A204.1 (cell line): ENCODE data around the gene DHX29.

Source experiments
- FAIRE-seq: peaks from 2 replicates; lab custom pipeline; 2012; peaks lifted over from hg19 to GRCh38; lab: Jason Lieb, UNC

The DHX29 gene

DNA sequence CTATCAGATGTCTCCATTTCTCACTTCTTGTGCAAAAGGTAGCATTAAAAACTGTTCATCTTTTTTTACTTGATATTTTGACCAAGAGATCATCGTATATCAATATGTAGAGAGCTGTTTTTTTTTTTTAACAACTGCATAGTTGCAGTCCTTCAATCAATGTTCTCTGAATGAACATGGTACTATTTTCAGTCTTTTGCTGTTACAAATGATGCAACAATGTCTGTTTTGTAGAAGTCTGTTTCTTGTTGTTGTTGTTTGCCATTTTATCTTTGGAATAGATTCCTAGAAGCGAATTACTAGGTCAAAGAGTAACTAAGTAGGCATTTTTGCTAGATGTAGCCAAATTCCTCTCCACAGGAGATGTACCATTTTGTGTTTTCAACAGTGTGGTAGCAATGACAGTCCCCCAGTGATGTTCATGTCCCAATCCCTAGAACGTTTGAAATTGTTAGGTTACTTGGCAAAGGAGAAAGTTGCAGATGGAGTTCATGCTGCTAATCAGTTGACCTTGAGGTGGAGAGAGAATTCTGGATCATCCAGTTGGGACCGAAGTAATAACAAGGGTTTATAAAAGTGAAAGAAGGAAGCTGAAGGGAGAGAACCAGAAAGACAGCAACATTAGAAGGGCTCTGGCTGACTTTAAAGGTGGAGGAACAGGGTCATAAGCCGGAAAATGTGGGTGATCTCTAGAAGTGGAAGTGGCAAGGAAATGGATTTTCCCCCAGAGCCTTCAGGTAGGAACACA, 6.5 kb upstream of the DHX29 start:
- no peak for FAIRE-seq

DNA sequence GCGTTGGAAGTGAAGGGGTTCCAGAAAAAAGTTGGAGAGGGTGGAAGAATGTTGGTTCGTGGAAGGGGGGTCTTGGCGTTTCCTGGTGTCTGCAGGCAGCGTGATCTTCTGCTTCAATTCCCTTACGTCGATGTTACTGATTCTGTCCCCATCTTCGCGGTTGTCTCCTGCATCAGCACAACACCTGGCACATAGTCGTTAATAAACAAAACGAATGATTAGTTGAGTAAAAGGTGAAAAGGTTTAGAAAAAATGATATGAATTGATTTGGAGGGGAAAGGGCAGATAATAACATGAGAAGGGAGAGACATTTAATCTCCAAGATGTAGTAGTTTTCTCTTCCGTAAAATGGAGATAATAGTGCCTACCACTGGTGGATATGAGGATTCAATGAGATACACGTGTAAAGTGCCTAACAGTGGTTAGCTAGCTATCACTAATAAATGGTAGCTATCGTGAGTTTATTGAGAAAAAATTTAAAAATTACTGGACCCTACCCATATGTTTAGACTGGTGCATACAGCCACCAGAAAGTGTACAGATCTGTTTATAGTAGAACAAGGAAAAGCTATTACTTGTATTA, 851 bp upstream of the DHX29 start:
- no peak for FAIRE-seq

DNA sequence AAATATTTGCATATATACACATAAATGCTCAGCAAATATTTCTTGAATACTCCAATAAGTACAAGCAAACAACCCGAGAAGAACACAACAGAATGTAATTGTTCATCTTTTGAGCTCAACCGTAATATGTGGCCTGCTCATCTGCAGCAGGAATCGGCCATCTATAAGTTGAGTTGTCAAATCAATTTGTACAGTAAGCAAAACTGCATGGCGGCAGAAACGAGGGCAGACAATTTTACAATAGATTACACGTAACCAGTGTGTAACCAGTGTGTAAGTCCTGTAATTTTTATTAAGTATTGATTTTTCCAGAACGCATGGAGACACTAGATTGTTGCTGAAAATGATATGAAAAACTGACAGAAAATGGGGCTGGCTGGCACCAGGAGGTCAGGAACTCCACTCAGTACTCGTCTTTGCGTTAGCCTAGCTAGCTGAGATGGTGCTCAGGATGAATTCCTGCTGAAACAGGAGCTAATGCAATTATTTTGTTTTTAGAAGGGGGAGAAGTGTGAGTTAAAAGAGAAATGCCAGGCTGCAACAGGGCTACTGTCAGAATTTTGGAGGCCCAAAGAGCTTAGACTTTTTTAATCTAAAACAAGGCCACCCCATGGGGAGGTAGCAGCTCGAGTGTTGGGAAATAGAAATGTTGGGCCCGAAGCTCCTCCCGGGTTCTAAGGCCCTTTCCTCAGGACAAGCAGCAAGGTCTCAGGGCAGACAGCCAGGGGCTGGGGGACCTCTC, 682 bp downstream of the DHX29 start:
- FAIRE-seq = no peak

DNA sequence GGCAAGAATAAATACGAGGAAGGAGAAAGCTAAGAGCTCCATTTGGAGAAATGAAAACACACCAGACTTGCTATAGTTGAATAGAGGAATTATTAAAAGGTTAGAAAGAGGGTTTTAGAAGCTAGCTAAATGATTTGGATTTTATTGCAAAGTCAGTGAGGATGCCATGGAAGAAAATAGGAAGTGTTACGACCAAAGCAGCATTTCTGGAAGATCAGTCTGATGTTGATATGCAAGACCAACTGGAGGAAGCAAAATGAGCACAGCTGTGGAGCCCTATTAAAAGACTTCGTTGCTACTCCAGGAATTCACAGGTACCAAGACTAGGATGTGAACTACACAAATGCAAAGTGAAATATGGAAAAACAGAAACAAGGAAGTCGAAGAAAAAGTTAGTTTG, 2.1 kb downstream of the DHX29 start:
- FAIRE-seq = no peak

DNA sequence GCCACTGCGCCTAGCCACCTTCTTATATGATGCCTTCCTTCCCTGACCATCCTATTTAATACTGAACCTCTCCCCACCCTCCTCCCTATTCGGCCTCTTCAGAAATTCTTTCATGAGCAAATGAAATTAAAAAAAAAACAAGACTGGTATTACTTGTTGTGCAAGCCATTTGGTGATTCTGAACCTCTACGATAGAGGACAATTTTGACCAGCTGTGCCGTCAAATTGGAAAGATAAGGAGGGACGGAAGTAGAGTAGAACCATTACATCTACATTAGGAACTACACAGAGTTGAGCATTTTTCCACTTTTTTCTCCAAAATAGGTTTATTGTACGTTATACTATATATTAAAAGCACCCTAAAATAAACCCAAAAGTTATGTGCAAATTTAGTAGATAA, 2.9 kb downstream of the DHX29 start:
- no peak for FAIRE-seq

DNA sequence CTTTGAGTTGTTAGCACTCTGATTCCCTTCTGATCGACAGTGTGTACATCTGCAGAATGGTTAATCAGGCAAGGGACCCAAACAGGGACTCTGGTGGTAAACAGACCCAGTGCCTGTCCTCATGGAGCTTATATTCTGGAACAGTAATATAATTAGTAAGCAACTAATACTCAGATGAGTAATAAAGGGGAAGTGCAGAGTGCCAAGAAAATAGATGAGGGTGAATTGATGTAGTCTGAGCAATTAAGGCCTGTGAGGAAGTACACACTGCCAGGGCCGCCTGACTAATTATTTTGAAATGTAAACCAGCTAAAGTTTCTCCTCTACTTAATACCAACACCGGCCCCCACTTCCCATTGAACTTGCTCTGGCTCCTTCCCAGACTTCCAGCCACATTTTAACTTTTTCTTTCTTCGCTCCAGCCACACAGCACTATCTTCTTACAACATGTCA, 4.2 kb downstream of the DHX29 start:
- no peak for FAIRE-seq

DNA sequence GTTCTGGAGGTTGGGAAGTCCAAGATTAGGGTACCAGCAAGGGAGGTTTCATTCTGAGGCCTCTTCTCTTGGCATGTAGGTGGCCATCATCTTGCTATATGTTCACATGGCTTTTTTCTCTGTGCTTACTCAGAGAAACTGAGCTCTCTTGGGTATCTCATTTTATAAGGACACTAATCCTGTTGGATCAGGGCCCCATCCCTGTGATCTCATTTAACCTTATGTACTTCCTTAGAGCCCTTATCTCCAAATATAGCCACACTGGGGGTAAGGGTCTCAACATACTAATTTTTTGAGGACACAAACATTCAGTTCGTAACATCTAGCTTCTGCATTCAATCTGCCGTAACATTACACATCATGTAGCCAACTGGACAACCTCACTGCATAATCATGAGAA, 6.6 kb downstream of the DHX29 start:
- FAIRE-seq = no peak

DNA sequence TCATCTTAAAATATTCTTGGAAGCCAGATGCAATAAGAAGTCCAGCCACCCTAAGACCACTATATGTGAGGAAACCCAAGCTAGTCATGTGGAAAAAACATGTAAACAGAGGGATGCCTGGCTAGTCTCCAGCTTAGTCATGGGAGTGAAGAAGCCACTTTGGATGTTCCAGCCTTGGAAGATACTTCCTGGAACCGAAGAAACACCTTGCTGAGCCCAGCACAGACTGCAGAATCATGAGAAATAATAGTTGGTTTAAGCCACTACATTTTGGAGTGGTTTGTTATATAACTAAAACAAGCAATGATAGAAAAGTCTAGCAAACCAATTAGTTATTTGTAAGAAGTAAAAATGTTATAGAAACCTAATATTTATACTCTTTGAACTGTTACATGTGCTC, 12.6 kb downstream of the DHX29 start:
- FAIRE-seq = no peak

DNA sequence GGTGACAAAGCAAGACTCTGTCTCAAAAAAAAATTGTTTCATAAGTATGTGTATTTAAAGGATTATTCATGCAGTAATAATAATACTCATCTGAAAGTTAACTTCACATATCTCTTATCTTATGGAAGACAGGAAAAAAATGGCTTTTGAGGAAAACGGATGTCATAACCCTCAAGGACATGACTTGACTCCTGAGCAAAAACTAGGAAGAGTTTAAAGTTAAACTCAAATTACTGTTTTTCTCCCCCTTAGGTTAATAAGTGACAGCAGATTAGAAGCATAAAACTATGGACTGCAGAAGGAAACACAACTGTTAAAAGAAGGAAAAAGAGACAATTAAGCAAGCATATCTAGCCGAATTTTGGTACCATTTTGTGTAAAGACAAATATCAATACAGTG, 16.5 kb downstream of the DHX29 start:
- no peak for FAIRE-seq

DNA sequence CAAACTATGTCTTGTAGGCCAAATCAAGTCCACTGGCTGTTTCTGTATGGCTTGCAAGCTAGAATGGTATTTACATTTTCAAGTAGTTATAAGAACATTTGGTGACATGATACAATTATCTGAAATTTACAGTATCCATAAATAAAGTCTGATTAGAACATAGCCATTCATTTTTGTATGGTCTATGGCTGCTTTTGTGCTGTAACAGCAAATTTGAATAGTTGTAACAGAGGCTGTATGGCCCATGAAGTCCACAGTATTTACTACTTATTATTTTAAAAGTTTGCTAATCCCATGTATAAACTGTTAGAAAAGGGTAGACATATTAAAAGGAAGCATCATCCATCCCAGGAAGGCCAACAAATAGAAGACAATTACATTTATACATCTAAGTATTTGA, 17.7 kb downstream of the DHX29 start:
- no peak for FAIRE-seq

DNA sequence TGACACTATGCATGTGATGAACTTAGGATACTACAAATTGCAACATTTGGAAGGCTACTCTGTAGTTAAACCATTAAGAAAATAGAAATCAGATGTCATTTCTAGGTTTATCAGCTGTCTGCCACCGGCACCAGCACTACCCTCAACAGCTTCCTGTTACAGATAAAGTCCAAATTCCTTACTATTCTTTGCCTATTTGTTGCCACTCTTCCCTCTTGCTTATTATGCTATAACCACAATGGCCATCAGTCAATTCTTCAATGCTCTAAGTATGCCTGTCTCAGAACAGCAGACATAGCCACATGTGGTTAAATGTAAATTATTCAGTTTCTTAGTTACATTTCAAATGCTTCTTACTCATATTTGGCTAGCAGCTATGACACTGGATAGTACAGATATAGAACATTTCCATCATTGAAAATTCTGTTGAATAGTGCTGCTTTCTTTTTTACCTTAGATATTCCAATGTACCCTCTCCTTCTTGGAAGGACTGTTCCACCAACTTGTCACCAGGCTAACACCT, 21.0 kb downstream of the DHX29 start:
- FAIRE-seq = no peak

DNA sequence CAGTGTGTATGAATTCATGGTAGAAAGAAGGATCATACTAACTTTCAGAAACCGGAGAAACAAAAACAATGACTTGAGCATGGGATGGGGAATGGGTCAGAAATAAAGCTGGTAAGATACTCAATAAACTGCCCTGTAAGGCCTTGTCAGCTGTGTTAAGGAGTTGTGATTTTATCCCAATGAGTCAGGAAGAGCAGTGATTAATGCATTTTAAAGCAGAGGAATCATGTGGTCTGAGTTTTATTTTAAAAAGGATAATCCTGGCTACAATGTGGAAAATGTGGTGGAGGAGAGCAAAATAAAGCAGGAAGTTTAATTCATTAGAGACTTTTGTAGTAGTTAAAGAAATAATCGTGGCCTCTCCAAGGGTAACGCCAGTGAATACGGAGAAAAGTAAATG, 28.7 kb downstream of the DHX29 start:
- FAIRE-seq = no peak

DNA sequence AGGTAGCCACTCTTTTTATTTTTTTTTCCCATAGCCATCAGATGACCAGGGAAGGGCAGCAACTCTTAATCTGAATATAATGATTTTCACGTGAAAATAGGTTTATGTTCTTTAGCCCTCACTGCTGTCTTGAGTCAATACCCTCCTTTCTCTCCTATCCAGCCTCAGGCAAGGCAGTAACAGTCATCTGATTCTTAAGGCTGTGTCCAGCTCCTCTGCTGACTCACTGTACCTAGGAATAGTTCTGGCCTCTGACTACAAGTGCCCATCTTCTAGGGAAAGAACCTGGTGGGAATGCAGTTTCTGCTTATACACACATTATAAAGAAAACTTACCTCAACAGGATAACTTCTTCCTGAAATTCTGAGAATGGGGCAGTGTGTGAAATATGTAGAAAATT, 30.7 kb downstream of the DHX29 start:
- no peak for FAIRE-seq

DNA sequence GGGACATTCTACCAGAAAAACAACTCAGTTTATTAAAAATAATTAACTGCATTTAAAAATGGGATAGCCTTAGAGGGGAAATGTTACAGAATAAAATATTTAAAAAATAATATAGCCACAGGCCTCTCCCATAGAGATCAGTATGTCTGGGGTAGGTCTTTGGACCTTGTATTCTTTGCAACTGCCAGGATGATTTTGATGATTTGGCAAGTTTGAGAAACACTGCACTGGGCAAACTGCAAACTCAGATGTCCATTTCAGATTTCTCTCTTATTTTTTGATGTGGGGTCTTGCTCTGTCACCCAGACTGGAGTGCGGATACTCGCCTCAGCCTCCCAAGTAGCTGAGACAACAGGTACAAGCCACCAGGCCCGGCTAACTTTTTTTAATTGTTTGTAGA, 49.2 kb downstream of the DHX29 start:
- FAIRE-seq = no peak

DNA sequence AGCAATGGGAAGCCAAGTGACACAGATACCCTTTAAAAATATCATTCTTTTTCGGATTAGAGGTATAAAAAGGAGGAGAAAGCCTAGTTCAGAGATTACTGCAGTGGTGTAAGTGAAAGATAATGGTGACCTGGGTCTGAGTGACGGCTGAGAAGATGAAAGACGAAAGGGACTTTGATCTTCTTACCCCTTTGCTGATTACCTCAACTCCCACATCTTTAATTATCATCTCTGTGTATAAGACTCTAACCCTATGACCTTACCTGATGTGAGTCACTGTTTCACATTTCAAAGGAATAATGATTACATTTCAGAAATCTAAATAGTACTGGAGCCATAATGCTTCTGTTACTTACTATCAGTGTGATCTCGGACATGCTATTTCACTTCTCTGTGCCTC, 52.7 kb downstream of the DHX29 start:
- FAIRE-seq = no peak

DNA sequence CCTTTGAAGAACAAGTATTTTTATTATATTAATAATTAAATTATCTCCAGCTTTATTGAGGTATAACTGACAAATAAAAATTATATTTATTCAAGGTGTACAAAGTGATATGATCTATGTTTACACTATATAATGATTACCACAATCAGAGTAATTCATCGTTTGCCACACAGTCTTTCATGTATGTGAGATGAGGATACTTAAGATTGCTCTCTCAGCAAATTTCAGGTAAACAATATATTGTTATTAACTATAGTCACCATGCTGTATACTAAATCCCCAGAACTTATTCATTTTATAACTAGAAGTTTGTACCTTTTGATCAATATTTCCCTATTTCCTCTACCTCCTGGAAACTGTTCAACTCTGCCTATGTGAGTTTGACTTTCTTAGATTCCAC, 57.4 kb downstream of the DHX29 start:
- no peak for FAIRE-seq

DNA sequence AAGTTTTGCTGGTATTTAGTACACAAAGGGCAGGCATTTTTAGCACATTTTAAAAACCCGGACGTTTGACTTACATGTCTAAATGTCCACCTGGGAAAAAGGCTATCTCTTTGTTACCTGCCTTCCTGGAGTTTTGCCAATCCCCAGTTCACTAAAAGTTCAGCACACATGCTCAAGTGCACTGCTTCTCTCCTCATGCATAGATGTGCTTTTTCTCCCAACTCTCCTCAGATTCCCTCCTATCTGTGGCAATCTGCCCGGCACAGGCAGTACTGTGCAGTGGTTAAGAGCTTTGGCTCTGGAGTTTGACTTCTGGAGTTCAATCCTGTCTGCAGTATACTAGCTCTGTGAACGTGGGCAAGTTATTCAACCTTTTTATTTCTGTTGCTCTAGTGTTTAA, 65.7 kb downstream of the DHX29 start:
- FAIRE-seq = no peak

DNA sequence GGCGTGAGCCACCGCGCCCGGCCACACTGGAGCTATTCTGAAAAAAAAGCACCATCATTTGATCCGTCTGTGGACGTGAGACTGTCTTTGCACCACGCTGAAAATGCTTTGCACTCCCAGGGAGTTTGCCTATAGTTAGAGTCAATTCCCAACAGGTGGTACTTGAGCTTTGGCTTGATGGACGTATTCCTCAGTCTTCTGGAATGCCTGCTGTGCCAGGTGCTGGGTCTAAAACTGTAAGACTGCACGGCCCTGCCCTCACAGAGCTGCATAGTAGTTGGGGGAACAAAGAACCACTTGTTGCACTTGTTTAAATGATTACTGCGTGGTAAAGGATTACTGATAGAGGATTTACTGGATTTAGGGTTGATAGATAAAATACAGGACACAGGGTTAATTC, 70.7 kb downstream of the DHX29 start:
- no peak for FAIRE-seq

DNA sequence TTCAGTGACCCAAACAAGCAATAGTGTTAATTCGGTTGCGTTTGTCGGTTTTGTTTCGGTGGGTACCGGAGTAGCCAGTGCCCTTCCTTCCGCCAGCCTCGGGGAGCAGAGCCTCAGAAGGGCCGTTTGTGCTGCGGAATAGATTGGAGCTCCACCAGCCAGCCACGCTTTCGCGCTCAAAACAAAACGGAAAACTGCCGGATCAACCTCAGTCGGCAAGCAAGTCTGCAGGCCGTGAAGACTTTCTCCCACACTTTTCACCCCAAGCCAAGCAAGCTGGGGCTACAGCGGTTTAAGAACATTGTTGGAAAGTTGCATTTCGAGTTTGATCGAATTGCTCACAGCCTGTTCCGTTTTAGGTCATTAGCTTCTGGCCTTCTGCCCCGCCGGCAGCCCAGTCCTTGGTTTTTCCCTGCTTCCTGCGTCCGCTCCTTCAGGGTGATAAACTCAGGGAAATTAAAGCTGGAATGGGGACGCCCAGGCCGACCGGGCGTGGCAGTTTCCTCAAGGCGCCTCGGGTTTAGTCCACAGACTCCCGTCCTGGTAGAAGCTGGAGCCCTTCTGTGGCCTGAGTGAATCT, 73.3 kb downstream of the DHX29 start:
- FAIRE-seq = no peak

DNA sequence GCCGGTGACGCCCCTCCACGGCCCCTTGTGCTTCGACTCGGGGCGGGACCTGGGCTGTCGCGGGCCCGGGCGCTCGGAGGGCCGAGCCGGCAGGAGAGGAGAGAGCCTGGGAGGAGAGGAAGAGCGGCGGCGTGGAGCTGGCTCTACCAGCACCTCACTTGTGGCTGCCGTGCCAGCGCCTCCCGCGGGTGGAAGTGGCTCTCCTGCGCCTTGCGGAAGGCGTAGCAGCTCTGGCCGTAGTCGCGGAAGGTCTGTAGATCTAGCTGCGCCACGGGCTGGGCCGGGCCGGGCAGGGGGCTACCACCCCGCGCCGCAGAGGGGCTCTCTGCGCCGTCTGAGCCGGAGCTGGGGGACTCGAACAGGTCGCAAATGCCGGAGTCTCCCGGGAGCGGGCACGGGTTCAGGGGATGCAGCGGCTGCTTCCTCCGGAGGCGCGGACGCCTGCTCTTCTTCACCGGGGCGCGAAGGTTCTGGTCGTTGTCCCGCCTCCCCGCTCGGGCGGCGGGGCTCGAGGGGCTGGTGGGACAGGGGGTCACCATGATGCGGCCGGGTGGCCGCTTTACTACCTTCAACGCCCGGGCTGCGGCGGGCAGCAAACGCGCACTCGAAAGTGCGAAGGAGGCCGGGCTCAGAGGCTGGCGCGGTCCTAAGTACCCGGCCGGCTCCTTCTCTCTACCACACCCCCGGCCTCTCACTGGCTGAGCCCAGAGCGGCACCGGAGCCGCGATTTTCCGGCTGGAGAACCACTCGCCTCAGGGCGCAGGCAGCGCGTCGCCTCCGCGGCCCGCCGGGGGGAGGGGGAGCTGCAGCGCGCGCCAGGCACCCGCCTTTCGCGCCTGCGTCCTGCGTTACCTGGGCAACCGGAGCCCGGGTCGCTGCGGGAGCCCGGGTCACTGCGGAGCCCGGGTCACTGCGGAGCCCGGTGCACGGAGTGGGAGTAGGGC, 74.2 kb downstream of the DHX29 start, which contains the start of gene CCNO:
CCNO (minus strand) TSS at position 624 of the 944 bp plus-strand sequence; CDS start at position 539, 85 bp downstream.
- no peak for FAIRE-seq

DNA sequence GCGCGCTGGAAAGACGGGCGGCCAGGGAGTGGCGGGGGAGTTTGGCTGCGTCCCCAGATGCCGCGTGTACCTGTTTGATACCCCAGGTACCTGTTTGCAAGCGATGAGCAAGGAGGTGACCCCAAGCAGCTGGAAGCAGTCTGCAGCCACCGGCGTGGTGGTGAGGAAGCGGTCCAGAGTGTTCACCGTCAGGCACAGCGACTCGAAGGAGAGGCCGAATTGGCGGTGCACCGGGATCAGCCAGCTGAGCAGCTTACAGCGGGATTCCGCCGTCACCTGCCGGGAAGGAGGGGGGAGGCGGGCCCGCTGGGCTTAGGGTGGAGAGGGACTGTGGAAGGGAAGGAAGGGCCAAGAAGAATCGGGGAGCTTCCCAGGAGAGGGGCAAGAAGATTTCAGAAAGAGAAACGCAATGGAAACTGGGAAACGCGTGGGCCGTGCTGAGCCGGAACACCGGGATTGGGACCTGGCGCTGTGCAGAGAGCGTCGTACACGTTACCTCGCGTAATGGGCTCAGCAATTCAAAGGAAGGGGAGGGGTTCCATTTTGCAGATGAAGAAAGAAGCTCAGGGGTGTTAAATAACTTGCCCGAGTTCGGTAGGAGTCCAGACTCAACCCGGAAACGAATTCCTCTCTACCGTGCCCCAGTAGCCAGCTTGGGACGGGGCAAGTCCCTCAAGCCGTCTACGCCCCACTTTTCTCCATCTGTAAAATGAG, 75.1 kb downstream of the DHX29 start:
- FAIRE-seq = no peak
